Memory B cell (primary cell): Measurements from ENCODE around the gene OGG1.
A peak's percentile ranks its signal among the peaks of the same experiment; 100 is the strongest.
"Not testable (repeated sequence)": the region's sequence is repeated elsewhere in the genome, so short reads cannot be mapped to it uniquely, and the experiment has no call there.

Experiments
- ATAC-seq: fragments of 150-1000 bp; cut with Tn5 transposase; 2 replicates; pipeline ENCODE4 v1.10.0; 2021; ENCODE audit warnings: low read depth, mild to moderate bottlenecking, moderate library complexity
- DNase-seq, 2 donors: peaks; one replicate each; pipeline ENCODE4 v3.0.0; 2022; ENCODE audit warnings: low spot score in 2 of 2
- H3K27ac Mint-ChIP-seq: one replicate; pipeline ENCODE4 v1.8.0; 2022; ENCODE audit warnings: mild to moderate bottlenecking, moderate library complexity, mixed read lengths
- H3K27me3 Mint-ChIP-seq: one replicate; pipeline ENCODE4 v1.8.0; 2022; ENCODE audit warnings: mixed read lengths
- H3K36me3 Mint-ChIP-seq: one replicate; pipeline ENCODE4 v1.8.0; 2022; ENCODE audit warnings: mild to moderate bottlenecking, mixed read lengths
- H3K4me1 Mint-ChIP-seq: one replicate; pipeline ENCODE4 v1.8.0; 2022; ENCODE audit warnings: mixed read lengths
- H3K4me3 Mint-ChIP-seq: one replicate; pipeline ENCODE4 v1.8.0; 2022; ENCODE audit warnings: mild to moderate bottlenecking, moderate library complexity, mixed read lengths
- H3K9me3 Mint-ChIP-seq: one replicate; pipeline ENCODE4 v1.8.0; 2022; ENCODE audit warnings: mixed read lengths

OGG1 gene

GRCh38 chr3:9760779-9761505, 11.2 kb downstream of the OGG1 start:
- no peaks in the 10 kb centered on the region for H3K4me1 Mint-ChIP-seq
- H3K36me3 Mint-ChIP-seq, result peaks cover 24% of the 10 kb centered on the region
- H3K4me3 Mint-ChIP-seq, result no peak overlapping the region
- DNase-seq (no peak), ATAC-seq (no peak)
- H3K27me3 Mint-ChIP-seq, result no peaks in the 10 kb centered on the region
- H3K9me3 Mint-ChIP-seq, result no peaks in the 10 kb centered on the region
- H3K27ac Mint-ChIP-seq, result no peak overlapping the region

GRCh38 chr3:9761919-9762318, 12.2 kb downstream of the OGG1 start:
- Mint-ChIP-seq H3K27me3 (no peaks in the 10 kb centered on the region), H3K4me1 (peaks cover 3% of the 10 kb centered on the region), H3K4me3 (no peak overlapping the region), H3K36me3 (peaks cover 17% of the 10 kb centered on the region), H3K9me3 (no peaks in the 10 kb centered on the region), H3K27ac (no peak overlapping the region)
- no peak for DNase-seq
- no peak for ATAC-seq

GRCh38 chr3:9762871-9763270, 13.1 kb downstream of the OGG1 start:
- peaks cover 14% of the 10 kb centered on the region for H3K36me3 Mint-ChIP-seq

GRCh38 chr3:9765865-9766264, 16.1 kb downstream of the OGG1 start:
- H3K36me3 Mint-ChIP-seq, result peaks cover 2% of the 10 kb centered on the region
- DNase-seq (no peak), ATAC-seq (no peak)
- H3K4me1 Mint-ChIP-seq, result peaks cover 16% of the 10 kb centered on the region
- no peaks in the 10 kb centered on the region for H3K9me3 Mint-ChIP-seq
- H3K4me3 Mint-ChIP-seq, result no peak overlapping the region
- peaks cover 9% of the 10 kb centered on the region for H3K27me3 Mint-ChIP-seq
- no peak overlapping the region for H3K27ac Mint-ChIP-seq

More at GRCh38 chr3:9762871-9763270, 13.1 kb downstream of the OGG1 start:
- no peak for ATAC-seq
- Mint-ChIP-seq H3K4me3 (no peak overlapping the region), H3K27me3 (no peaks in the 10 kb centered on the region), H3K9me3 (no peaks in the 10 kb centered on the region), H3K4me1 (peaks cover 4% of the 10 kb centered on the region), H3K27ac (no peak overlapping the region)
- DNase-seq, result no peak

- Mint-ChIP-seq H3K36me3 (peaks cover 2% of the 10 kb centered on the region), H3K9me3 (no peaks in the 10 kb centered on the region), H3K27me3 (peaks cover 9% of the 10 kb centered on the region), H3K4me3 (no peak overlapping the region), H3K27ac (no peak overlapping the region), H3K4me1 (peaks cover 16% of the 10 kb centered on the region)
- DNase-seq (no peak), ATAC-seq (no peak)
Observed at GRCh38 chr3:9767418-9767817, 17.7 kb downstream of the OGG1 start.

GRCh38 chr3:9768141-9768775, 18.5 kb downstream of the OGG1 start:
- Mint-ChIP-seq H3K9me3 (no peaks in the 10 kb centered on the region), H3K4me3 (no peak overlapping the region), H3K27me3 (peaks cover 9% of the 10 kb centered on the region), H3K27ac (no peak overlapping the region), H3K4me1 (peaks cover 16% of the 10 kb centered on the region), H3K36me3 (no peaks in the 10 kb centered on the region)
- no peak for ATAC-seq
- DNase-seq, result no peak

- Mint-ChIP-seq H3K9me3 (no peaks in the 10 kb centered on the region), H3K27me3 (peaks cover 9% of the 10 kb centered on the region), H3K36me3 (no peaks in the 10 kb centered on the region), H3K4me1 (peaks cover 16% of the 10 kb centered on the region), H3K27ac (no peak overlapping the region), H3K4me3 (peak overlapping the region; percentile 60)
- no peak for ATAC-seq
- no peak for DNase-seq
Observed at GRCh38 chr3:9769012-9769411, 19.3 kb downstream of the OGG1 start.

- no peak for DNase-seq
- Mint-ChIP-seq H3K4me3 (peak within 1 kb of the TSS; percentile 60), H3K4me1 (peaks cover 16% of the 10 kb centered on the region), H3K27ac (no peak within 1 kb of the TSS), H3K27me3 (peaks cover 9% of the 10 kb centered on the region), H3K36me3 (no peaks in the 10 kb centered on the region), H3K9me3 (no peaks in the 10 kb centered on the region)
- peak; percentile 89 for ATAC-seq
Observed at GRCh38 chr3:9769426-9770275, 19.9 kb downstream of the OGG1 start, which contains the start of gene CAMK1. Gene CAMK1 (minus strand): TSS chr3:9769947. CDS start chr3:9767749, 2,198 bp downstream.

GRCh38 chr3:9770276-9770812, 20.6 kb downstream of the OGG1 start:
- Mint-ChIP-seq H3K27ac (no peak overlapping the region), H3K27me3 (peaks cover 9% of the 10 kb centered on the region)

GRCh38 chr3:9771007-9771406, 21.3 kb downstream of the OGG1 start:
- peak overlapping the region; percentile 31 for H3K4me3 Mint-ChIP-seq
- peaks cover 18% of the 10 kb centered on the region for H3K4me1 Mint-ChIP-seq
- H3K27me3 Mint-ChIP-seq, H3K36me3 Mint-ChIP-seq, ATAC-seq, DNase-seq, H3K27ac Mint-ChIP-seq, H3K9me3 Mint-ChIP-seq: not testable (repeated sequence)

More at GRCh38 chr3:9770276-9770812, 20.6 kb downstream of the OGG1 start:
- Mint-ChIP-seq H3K4me3 (peak overlapping the region; percentile 55), H3K36me3 (no peaks in the 10 kb centered on the region), H3K9me3 (no peaks in the 10 kb centered on the region), H3K4me1 (peaks cover 16% of the 10 kb centered on the region)
- ATAC-seq, result no peak
- DNase-seq, result no peak

- H3K4me3 Mint-ChIP-seq, result no peak overlapping the region
- H3K27ac Mint-ChIP-seq, result no peak overlapping the region
- DNase-seq, result no peak
- no peaks in the 10 kb centered on the region for H3K36me3 Mint-ChIP-seq
- no peak for ATAC-seq
- H3K27me3 Mint-ChIP-seq, result no peaks in the 10 kb centered on the region
- H3K9me3 Mint-ChIP-seq, result no peaks in the 10 kb centered on the region
- H3K4me1 Mint-ChIP-seq, result peaks cover 36% of the 10 kb centered on the region
Observed at GRCh38 chr3:9776896-9777693, 27.3 kb downstream of the OGG1 start.

GRCh38 chr3:9777694-9778021, 27.9 kb downstream of the OGG1 start:
- Mint-ChIP-seq H3K36me3 (no peaks in the 10 kb centered on the region), H3K4me1 (peaks cover 41% of the 10 kb centered on the region), H3K4me3 (no peak overlapping the region), H3K27me3 (no peaks in the 10 kb centered on the region), H3K27ac (no peak overlapping the region), H3K9me3 (no peaks in the 10 kb centered on the region)
- DNase-seq, result no peak
- ATAC-seq, result no peak
